GM23338 (cell line): ENCODE results near the gene HCN1. TPM values are rescaled to one million over a fixed set of nuclear protein-coding genes. Genes with fewer than 3 reads are reported as not detected.

Source experiments
- ATAC-seq: fragments of 200-7000 bp; cut with Tn5 transposase; 3 replicates; pipeline ENCODE4 v1.9.1; 2020
- DNase-seq: peaks from one replicate; pipeline ENCODE4 v3.0.0-alpha.2; 2015; ENCODE audit warnings: low spot score
- H2AFZ ChIP-seq: fragments of 200-600 bp; sonication (generic); 2 replicates; pipeline ENCODE4 v1.8.0; 2016; ENCODE audit warnings: antibody characterized with exemption, mild to moderate bottlenecking, moderate library complexity
- H3F3A ChIP-seq: fragments of 200-600 bp; sonication (generic); replicated peaks from 2 replicates; pipeline ENCODE4 v1.8.0; 2017; ENCODE audit warnings: antibody characterized with exemption, mixed run types, low read depth
- H3K27ac ChIP-seq: fragments of 200-600 bp; sonication (generic); 2 replicates; pipeline ENCODE4 v1.6.1; 2016; ENCODE audit warnings: low read depth
- H3K27me3 ChIP-seq: fragments of 200-600 bp; sonication (generic); 2 replicates; pipeline ENCODE4 v1.8.0; 2016; ENCODE audit warnings: mild to moderate bottlenecking, mixed run types, moderate library complexity; ENCODE audit not compliant: insufficient read depth
- H3K36me3 ChIP-seq: fragments of 200-600 bp; sonication (generic); 2 replicates; pipeline ENCODE4 v1.8.0; 2016; ENCODE audit warnings: mild to moderate bottlenecking; ENCODE audit not compliant: insufficient read depth
- H3K4me1 ChIP-seq: fragments of 200-600 bp; sonication (generic); 2 replicates; pipeline ENCODE4 v1.8.0; 2016; ENCODE audit warnings: mild to moderate bottlenecking, moderate library complexity; ENCODE audit not compliant: insufficient read depth
- H3K4me2 ChIP-seq: fragments of 200-600 bp; sonication (generic); 2 replicates; pipeline ENCODE4 v1.7.1; 2017; ENCODE audit warnings: mixed run types
- H3K4me3 ChIP-seq: fragments of 200-600 bp; sonication (generic); 2 replicates; pipeline ENCODE4 v1.6.1; 2016; ENCODE audit warnings: mixed run types
- H3K79me2 ChIP-seq: fragments of 200-600 bp; sonication (generic); replicated peaks from 2 replicates; pipeline ENCODE4 v1.8.0; 2017; ENCODE audit warnings: mild to moderate bottlenecking; ENCODE audit not compliant: insufficient read depth
- H3K9me2 ChIP-seq: fragments of 200-600 bp; sonication (generic); 2 replicates; pipeline ENCODE4 v1.8.0; 2017; ENCODE audit not compliant: insufficient read depth
- H4K20me1 ChIP-seq: fragments of 200-600 bp; sonication (generic); replicated peaks from 2 replicates; pipeline ENCODE4 v1.8.0; 2017; ENCODE audit warnings: mild to moderate bottlenecking; ENCODE audit not compliant: insufficient read depth
- H3K27ac Mint-ChIP-seq: 2 replicates; pipeline ENCODE4 v1.8.0; 2020; ENCODE audit warnings: inconsistent platforms, mild to moderate bottlenecking, moderate library complexity, mixed read lengths
- H3K27me3 Mint-ChIP-seq: 3 replicates; pipeline ENCODE4 v1.8.0; 2022; ENCODE audit warnings: low read depth, mild to moderate bottlenecking, moderate library complexity, mixed read lengths, inconsistent platforms; ENCODE audit not compliant: insufficient read depth, poor library complexity
- H3K36me3 Mint-ChIP-seq: 3 replicates; pipeline ENCODE4 v1.8.0; 2021; ENCODE audit warnings: low read depth, mild to moderate bottlenecking, inconsistent platforms, moderate library complexity, mixed read lengths
- H3K4me1 Mint-ChIP-seq: 3 replicates; pipeline ENCODE4 v1.8.0; 2020; ENCODE audit warnings: mild to moderate bottlenecking, inconsistent platforms, mixed read lengths
- H3K4me3 Mint-ChIP-seq: 3 replicates; pipeline ENCODE4 v1.8.0; 2021; ENCODE audit warnings: moderate library complexity, mild to moderate bottlenecking, inconsistent platforms, mixed read lengths
- H3K9me3 Mint-ChIP-seq: 3 replicates; pipeline ENCODE4 v1.8.0; 2020; ENCODE audit warnings: moderate library complexity, mild to moderate bottlenecking, inconsistent platforms, mixed read lengths
- EZH2 ChIP-seq: fragments of 200-600 bp; sonication (generic); IDR thresholded peaks from one replicate; pipeline ENCODE4 v1.8.0; 2017; ENCODE audit warnings: antibody characterized with exemption, mild to moderate bottlenecking, low read depth; ENCODE audit not compliant: unreplicated experiment
- NANOG ChIP-seq: IDR thresholded peaks from 2 replicates; pipeline ENCODE4 v1.6.1; 2016; ENCODE audit warnings: antibody characterized with exemption, borderline replicate concordance
- ZNF114 ChIP-seq: fragments of 250-450 bp; sonication (Bioruptor Pico); IDR thresholded peaks from 2 replicates; pipeline ENCODE4 v1.5.0; 2020; ENCODE audit warnings: mild to moderate bottlenecking, moderate library complexity
- polyA plus RNA-seq: library from polyadenylated mRNA; unstranded; fragments of >200 nt; fragmentation: Nextera tagmentation; extraction: Ambion mirVana; gene quantifications from 2 replicates; pipeline ENCODE4 v1.2.1, GENCODE V29; 2016
- total RNA-seq: library from RNA; depleted of rRNA; stranded (reverse); fragments of >200 nt; shearing (Covaris generic); gene quantifications from 2 replicates; pipeline ENCODE4 v1.2.3, GENCODE V29; 2014
- TF ChIP-seq, protein P1 (sequence below): IDR thresholded peaks from one replicate; pipeline ENCODE4 v1.6.1; 2018; ENCODE audit warnings: antibody characterized with exemption; ENCODE audit not compliant: unreplicated experiment
- TF ChIP-seq, protein P2 (sequence below), 2 experiments: fragments of 200-600 bp in 1 of 2; sonication (generic) in 1 of 2; conservative IDR thresholded peaks; 2 replicates each; pipeline versions ENCODE4 v1.5.1 to v1.6.1; 2016 to 2017; ENCODE audit warnings: antibody characterized with exemption in 2 of 2, low read depth in 2 of 2, mild to moderate bottlenecking in 2 of 2, moderate library complexity in 1 of 2
- TF ChIP-seq, protein P3 (sequence below): fragments of 250-450 bp; sonication (Bioruptor Pico); IDR thresholded peaks from 2 replicates; pipeline ENCODE4 v1.5.0; 2020; ENCODE audit warnings: mild to moderate bottlenecking, moderate library complexity

The HCN1 gene
- total and polyA plus RNA-seq, 2 experiments from 2014 or later: 2.8 to 6.9 TPM

DNA sequence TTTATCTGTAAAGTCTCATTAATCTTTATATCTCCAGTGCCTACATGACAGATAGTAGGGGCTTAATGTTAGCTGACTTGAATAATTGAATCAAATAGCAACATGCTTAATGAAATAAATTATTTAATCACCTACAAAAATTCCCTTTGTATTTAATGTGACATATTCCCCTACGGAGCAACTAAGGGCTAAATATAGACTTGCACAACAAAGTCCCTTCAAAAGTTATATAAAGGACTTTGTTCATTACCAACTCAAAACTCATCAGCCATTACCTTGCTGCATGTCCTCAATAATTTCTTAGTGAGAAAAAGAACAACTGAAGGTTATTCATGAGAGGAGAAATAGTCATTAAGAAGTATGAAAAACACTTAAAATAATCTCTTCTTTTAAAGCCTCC lies 424.6 kb downstream of the HCN1 start:
- Histone ChIP-seq H3K9me2 (0 out of 2 replicates have a peak, but pooled peaks cover 3% of the 10 kb centered on the region), H3K79me2 (no peaks in the 10 kb centered on the region), H3K4me2 (no peak overlapping the region), H4K20me1 (no peaks in the 10 kb centered on the region), H3K27ac (no peak overlapping the region), H3K4me3 (no peak overlapping the region), H3K4me1 (no peaks in the 10 kb centered on the region), H3K36me3 (no peaks in the 10 kb centered on the region), H3K27me3 (no peaks in the 10 kb centered on the region), H2AFZ (no peak overlapping the region), H3F3A (no peaks in the 10 kb centered on the region)
- no peak for TF ChIP-seq NANOG
- TF ChIP-seq, protein P1, sequence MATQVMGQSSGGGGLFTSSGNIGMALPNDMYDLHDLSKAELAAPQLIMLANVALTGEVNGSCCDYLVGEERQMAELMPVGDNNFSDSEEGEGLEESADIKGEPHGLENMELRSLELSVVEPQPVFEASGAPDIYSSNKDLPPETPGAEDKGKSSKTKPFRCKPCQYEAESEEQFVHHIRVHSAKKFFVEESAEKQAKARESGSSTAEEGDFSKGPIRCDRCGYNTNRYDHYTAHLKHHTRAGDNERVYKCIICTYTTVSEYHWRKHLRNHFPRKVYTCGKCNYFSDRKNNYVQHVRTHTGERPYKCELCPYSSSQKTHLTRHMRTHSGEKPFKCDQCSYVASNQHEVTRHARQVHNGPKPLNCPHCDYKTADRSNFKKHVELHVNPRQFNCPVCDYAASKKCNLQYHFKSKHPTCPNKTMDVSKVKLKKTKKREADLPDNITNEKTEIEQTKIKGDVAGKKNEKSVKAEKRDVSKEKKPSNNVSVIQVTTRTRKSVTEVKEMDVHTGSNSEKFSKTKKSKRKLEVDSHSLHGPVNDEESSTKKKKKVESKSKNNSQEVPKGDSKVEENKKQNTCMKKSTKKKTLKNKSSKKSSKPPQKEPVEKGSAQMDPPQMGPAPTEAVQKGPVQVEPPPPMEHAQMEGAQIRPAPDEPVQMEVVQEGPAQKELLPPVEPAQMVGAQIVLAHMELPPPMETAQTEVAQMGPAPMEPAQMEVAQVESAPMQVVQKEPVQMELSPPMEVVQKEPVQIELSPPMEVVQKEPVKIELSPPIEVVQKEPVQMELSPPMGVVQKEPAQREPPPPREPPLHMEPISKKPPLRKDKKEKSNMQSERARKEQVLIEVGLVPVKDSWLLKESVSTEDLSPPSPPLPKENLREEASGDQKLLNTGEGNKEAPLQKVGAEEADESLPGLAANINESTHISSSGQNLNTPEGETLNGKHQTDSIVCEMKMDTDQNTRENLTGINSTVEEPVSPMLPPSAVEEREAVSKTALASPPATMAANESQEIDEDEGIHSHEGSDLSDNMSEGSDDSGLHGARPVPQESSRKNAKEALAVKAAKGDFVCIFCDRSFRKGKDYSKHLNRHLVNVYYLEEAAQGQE: no peak
- TF ChIP-seq ZNF114 (CRISPR knock-in tag): no peak
- TF ChIP-seq, protein P2, sequence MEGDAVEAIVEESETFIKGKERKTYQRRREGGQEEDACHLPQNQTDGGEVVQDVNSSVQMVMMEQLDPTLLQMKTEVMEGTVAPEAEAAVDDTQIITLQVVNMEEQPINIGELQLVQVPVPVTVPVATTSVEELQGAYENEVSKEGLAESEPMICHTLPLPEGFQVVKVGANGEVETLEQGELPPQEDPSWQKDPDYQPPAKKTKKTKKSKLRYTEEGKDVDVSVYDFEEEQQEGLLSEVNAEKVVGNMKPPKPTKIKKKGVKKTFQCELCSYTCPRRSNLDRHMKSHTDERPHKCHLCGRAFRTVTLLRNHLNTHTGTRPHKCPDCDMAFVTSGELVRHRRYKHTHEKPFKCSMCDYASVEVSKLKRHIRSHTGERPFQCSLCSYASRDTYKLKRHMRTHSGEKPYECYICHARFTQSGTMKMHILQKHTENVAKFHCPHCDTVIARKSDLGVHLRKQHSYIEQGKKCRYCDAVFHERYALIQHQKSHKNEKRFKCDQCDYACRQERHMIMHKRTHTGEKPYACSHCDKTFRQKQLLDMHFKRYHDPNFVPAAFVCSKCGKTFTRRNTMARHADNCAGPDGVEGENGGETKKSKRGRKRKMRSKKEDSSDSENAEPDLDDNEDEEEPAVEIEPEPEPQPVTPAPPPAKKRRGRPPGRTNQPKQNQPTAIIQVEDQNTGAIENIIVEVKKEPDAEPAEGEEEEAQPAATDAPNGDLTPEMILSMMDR (conservative IDR thresholded peaks at IDR 0.05; ENCODE audit: low read depth in 2 of 2): no peak
- TF ChIP-seq, protein P3, sequence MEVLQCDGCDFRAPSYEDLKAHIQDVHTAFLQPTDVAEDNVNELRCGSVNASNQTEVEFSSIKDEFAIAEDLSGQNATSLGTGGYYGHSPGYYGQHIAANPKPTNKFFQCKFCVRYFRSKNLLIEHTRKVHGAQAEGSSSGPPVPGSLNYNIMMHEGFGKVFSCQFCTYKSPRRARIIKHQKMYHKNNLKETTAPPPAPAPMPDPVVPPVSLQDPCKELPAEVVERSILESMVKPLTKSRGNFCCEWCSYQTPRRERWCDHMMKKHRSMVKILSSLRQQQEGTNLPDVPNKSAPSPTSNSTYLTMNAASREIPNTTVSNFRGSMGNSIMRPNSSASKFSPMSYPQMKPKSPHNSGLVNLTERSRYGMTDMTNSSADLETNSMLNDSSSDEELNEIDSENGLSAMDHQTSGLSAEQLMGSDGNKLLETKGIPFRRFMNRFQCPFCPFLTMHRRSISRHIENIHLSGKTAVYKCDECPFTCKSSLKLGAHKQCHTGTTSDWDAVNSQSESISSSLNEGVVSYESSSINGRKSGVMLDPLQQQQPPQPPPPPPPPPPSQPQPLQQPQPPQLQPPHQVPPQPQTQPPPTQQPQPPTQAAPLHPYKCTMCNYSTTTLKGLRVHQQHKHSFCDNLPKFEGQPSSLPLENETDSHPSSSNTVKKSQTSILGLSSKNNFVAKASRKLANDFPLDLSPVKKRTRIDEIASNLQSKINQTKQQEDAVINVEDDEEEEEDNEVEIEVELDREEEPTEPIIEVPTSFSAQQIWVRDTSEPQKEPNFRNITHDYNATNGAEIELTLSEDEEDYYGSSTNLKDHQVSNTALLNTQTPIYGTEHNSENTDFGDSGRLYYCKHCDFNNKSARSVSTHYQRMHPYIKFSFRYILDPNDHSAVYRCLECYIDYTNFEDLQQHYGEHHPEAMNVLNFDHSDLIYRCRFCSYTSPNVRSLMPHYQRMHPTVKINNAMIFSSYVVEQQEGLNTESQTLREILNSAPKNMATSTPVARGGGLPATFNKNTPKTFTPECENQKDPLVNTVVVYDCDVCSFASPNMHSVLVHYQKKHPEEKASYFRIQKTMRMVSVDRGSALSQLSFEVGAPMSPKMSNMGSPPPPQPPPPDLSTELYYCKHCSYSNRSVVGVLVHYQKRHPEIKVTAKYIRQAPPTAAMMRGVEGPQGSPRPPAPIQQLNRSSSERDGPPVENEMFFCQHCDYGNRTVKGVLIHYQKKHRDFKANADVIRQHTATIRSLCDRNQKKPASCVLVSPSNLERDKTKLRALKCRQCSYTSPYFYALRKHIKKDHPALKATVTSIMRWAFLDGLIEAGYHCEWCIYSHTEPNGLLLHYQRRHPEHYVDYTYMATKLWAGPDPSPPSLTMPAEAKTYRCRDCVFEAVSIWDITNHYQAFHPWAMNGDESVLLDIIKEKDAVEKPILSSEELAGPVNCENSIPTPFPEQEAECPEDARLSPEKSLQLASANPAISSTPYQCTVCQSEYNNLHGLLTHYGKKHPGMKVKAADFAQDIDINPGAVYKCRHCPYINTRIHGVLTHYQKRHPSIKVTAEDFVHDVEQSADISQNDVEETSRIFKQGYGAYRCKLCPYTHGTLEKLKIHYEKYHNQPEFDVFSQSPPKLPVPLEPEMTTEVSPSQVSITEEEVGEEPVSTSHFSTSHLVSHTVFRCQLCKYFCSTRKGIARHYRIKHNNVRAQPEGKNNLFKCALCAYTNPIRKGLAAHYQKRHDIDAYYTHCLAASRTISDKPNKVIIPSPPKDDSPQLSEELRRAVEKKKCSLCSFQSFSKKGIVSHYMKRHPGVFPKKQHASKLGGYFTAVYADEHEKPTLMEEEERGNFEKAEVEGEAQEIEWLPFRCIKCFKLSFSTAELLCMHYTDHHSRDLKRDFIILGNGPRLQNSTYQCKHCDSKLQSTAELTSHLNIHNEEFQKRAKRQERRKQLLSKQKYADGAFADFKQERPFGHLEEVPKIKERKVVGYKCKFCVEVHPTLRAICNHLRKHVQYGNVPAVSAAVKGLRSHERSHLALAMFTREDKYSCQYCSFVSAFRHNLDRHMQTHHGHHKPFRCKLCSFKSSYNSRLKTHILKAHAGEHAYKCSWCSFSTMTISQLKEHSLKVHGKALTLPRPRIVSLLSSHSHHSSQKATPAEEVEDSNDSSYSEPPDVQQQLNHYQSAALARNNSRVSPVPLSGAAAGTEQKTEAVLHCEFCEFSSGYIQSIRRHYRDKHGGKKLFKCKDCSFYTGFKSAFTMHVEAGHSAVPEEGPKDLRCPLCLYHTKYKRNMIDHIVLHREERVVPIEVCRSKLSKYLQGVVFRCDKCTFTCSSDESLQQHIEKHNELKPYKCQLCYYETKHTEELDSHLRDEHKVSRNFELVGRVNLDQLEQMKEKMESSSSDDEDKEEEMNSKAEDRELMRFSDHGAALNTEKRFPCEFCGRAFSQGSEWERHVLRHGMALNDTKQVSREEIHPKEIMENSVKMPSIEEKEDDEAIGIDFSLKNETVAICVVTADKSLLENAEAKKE (CRISPR knock-in tag): no peak
- no peak for TF ChIP-seq EZH2
- Mint-ChIP-seq H3K27ac (no peak overlapping the region), H3K4me3 (no peak overlapping the region), H3K27me3 (no peaks in the 10 kb centered on the region), H3K9me3 (no peaks in the 10 kb centered on the region), H3K4me1 (no peaks in the 10 kb centered on the region; the same call in 1 of the 3 replicates), H3K36me3 (0 out of 3 replicates have a peak, but pooled peaks cover 1% of the 10 kb centered on the region)
- ATAC-seq (no peak), DNase-seq (no peak)
